Karpas-422 (cell line): Measurements from ENCODE around the gene AJAP1. TPM values are rescaled to one million over a fixed set of nuclear protein-coding genes. Genes with fewer than 3 reads are reported as not detected.

Experiments used
- DNase-seq: peaks from one replicate; pipeline ENCODE4 v3.0.0-alpha.2; 2015
- H2AFZ ChIP-seq: fragments of 200-600 bp; sonication (generic); 2 replicates; pipeline ENCODE4 v1.6.1; 2014; ENCODE audit warnings: antibody characterized with exemption, low read length, mixed read lengths
- H3K27ac ChIP-seq: fragments of 200-600 bp; sonication (generic); 2 replicates; pipeline ENCODE4 v1.5.1; 2014; ENCODE audit warnings: mild to moderate bottlenecking, low read length, moderate library complexity
- H3K27me3 ChIP-seq: fragments of 200-600 bp; sonication (generic); 2 replicates; pipeline ENCODE4 v1.6.1; 2014; ENCODE audit warnings: low read length, mixed read lengths
- H3K36me3 ChIP-seq: fragments of 200-600 bp; sonication (generic); 2 replicates; pipeline ENCODE4 v1.6.1; 2014; ENCODE audit warnings: low read length, mixed read lengths; ENCODE audit not compliant: insufficient read depth
- H3K4me1 ChIP-seq: fragments of 200-600 bp; sonication (generic); 2 replicates; pipeline ENCODE4 v1.6.1; 2014; ENCODE audit warnings: mild to moderate bottlenecking, low read length, mixed read lengths
- H3K4me2 ChIP-seq: fragments of 200-600 bp; sonication (generic); 2 replicates; pipeline ENCODE4 v1.6.1; 2014; ENCODE audit warnings: low read length, low read depth, mild to moderate bottlenecking; ENCODE audit not compliant: poor library complexity, severe bottlenecking
- H3K4me3 ChIP-seq: fragments of 200-600 bp; sonication (generic); 2 replicates; pipeline ENCODE4 v1.5.1; 2014; ENCODE audit warnings: mild to moderate bottlenecking, antibody characterized with exemption, low read length, mixed read lengths
- H3K79me2 ChIP-seq: fragments of 200-600 bp; sonication (generic); 2 replicates; pipeline ENCODE4 v1.6.1; 2014; ENCODE audit warnings: mild to moderate bottlenecking, low read length, mixed read lengths
- H3K9ac ChIP-seq: fragments of 200-600 bp; sonication (generic); 2 replicates; pipeline ENCODE4 v1.6.0; 2014; ENCODE audit warnings: low read length
- H3K9me2 ChIP-seq: fragments of 200-600 bp; sonication (generic), shearing (Covaris generic); replicated peaks from 2 replicates; pipeline ENCODE4 v1.6.0; 2014; ENCODE audit warnings: mild to moderate bottlenecking, low read length, moderate library complexity; ENCODE audit not compliant: insufficient read depth
- H3K9me3 ChIP-seq: fragments of 300-700, 200-600 bp; sonication (generic); 2 replicates; pipeline ENCODE4 v1.6.1; 2014; ENCODE audit warnings: low read length, mixed read lengths
- H4K20me1 ChIP-seq: fragments of 200-600 bp; sonication (generic); 2 replicates; pipeline ENCODE4 v1.6.1; 2014; ENCODE audit warnings: mild to moderate bottlenecking, antibody characterized with exemption, low read length, low read depth; ENCODE audit not compliant: insufficient read depth
- total RNA-seq: library from RNA; depleted of rRNA; stranded (reverse); fragments of >200 nt; shearing (Covaris generic); gene quantifications from 2 replicates; pipeline ENCODE4 v1.2.3, GENCODE V29; 2014; ENCODE audit warnings: low replicate concordance

AJAP1 gene
- total RNA-seq, 1 experiment from 2014 or later = not detected

DNA sequence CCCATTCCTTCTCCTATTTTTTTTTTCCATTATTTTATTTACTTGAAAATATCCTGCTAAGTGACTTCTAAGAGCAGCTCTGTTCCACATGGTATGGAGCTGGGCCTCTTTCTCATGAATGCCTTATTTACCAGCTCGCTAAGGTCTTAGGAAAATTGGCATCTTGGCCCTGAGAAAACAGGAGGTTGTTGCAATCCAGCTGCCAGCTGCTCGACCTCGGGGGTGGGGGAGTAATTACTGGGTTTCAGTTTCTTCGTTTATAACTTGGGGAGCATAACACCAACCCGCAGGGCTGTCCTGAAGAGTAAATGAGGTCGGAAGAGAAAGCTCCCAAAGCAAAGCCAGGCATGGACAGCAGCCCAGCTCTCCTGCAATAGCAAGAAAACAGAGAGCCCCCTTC lies 176.3 kb downstream of the AJAP1 start:
- H3K4me1 ChIP-seq = no peaks in the 10 kb centered on the region
- H3K4me3 ChIP-seq = no peak overlapping the region
- no peak overlapping the region for H3K27ac ChIP-seq
- H3K27me3 ChIP-seq = no peaks in the 10 kb centered on the region
- H3K4me2 ChIP-seq = no peak overlapping the region
- H3K9me3 ChIP-seq = no peaks in the 10 kb centered on the region
- no peaks in the 10 kb centered on the region for H3K36me3 ChIP-seq
- H3K9me2 ChIP-seq = no peaks in the 10 kb centered on the region
- no peaks in the 10 kb centered on the region for H4K20me1 ChIP-seq
- H2AFZ ChIP-seq = no peak overlapping the region
- DNase-seq = no peak
- H3K9ac ChIP-seq = no peak overlapping the region
- no peaks in the 10 kb centered on the region for H3K79me2 ChIP-seq

- Histone ChIP-seq H3K36me3 (no peaks in the 10 kb centered on the region), H3K4me3 (no peak overlapping the region), H3K9me3 (no peaks in the 10 kb centered on the region), H3K4me2 (no peak overlapping the region), H3K9me2 (no peaks in the 10 kb centered on the region), H3K27ac (no peak overlapping the region), H4K20me1 (no peaks in the 10 kb centered on the region), H3K79me2 (no peaks in the 10 kb centered on the region), H3K4me1 (no peaks in the 10 kb centered on the region), H3K9ac (no peak overlapping the region), H3K27me3 (no peaks in the 10 kb centered on the region), H2AFZ (no peak overlapping the region)
- no peak for DNase-seq
Measured at GRCh38 chr1:4836574-4836973, 182.2 kb downstream of the AJAP1 start.

DNA sequence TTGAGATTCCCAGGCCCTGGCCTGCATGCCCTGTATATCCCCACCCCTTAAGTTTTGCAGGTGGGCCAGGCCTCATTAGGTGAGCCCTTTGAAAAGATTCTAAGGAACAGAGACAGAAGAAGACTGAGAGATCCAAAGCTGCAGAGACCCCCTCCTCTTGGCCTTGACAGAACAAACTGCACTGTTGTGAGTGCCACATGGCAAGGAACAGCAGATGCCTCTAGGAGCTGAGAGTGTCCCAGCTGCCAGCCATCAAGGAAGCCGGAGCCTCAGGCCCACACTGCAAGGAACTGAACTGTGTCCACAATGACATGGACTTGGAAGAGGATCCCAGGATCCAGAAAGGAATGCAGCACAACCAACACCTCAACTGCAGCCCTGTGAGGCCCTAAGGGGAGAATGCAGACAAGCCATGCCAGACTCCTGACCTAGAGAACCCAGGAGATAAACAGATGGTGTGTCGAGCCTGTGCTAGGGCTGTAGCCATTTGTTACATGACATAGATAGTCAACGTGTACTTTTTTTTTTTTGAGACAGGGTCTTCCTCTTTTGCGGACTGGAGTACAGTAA lies 182.7 kb downstream of the AJAP1 start:
- H4K20me1 ChIP-seq = no peaks in the 10 kb centered on the region
- no peak overlapping the region for H3K4me2 ChIP-seq

DNA sequence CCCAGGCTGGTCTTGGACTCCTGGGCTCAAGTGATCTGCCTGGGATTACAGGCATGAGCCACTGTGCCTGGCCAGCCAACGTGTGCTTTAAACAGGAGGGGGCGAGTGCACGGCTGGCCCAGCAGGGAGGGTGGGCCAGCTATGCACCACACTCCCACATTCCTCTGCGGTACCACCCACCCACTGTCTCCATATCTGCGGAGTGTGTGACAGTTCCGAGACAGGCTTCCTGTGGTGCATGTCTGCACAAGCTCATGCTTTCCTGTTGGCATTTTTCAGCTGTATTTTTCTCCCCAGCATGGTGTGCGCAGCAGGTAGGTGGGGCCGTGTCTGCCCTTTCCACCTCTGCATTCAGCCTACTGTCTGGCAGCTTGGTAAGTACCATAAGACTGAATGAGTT lies 183.3 kb downstream of the AJAP1 start:
- Histone ChIP-seq H3K4me1 (no peaks in the 10 kb centered on the region), H3K9ac (no peak overlapping the region), H3K9me3 (no peaks in the 10 kb centered on the region), H3K4me2 (no peak overlapping the region), H3K36me3 (no peaks in the 10 kb centered on the region), H3K27me3 (no peaks in the 10 kb centered on the region), H4K20me1 (no peaks in the 10 kb centered on the region), H2AFZ (no peak overlapping the region), H3K79me2 (no peaks in the 10 kb centered on the region), H3K9me2 (no peaks in the 10 kb centered on the region), H3K27ac (no peak overlapping the region), H3K4me3 (no peak overlapping the region)
- DNase-seq = no peak

More for the DNA sequence above, 182.7 kb downstream of the AJAP1 start:
- Histone ChIP-seq H3K4me3 (no peak overlapping the region), H3K9me2 (no peaks in the 10 kb centered on the region), H3K9me3 (no peaks in the 10 kb centered on the region), H3K27ac (no peak overlapping the region), H3K4me1 (no peaks in the 10 kb centered on the region), H3K27me3 (no peaks in the 10 kb centered on the region), H2AFZ (no peak overlapping the region), H3K36me3 (no peaks in the 10 kb centered on the region), H3K9ac (no peak overlapping the region), H3K79me2 (no peaks in the 10 kb centered on the region)
- DNase-seq = no peak

- Histone ChIP-seq H3K4me1 (no peaks in the 10 kb centered on the region), H4K20me1 (no peaks in the 10 kb centered on the region), H3K9ac (no peak overlapping the region), H3K27me3 (no peaks in the 10 kb centered on the region), H3K9me2 (no peaks in the 10 kb centered on the region), H3K9me3 (no peaks in the 10 kb centered on the region), H2AFZ (no peak overlapping the region), H3K79me2 (no peaks in the 10 kb centered on the region), H3K36me3 (no peaks in the 10 kb centered on the region), H3K4me3 (no peak overlapping the region), H3K4me2 (no peak overlapping the region), H3K27ac (no peak overlapping the region)
- no peak for DNase-seq
Measured at GRCh38 chr1:4838231-4838630, 183.8 kb downstream of the AJAP1 start.
